IPS-NIHi7 (cell line): ENCODE results near the gene SLC44A1.

Experiments
- DNase-seq: peaks from one replicate; pipeline ENCODE4 v3.0.0; 2012; ENCODE audit warnings: mixed read lengths; ENCODE audit errors: extremely low spot score

Gene SLC44A1

GRCh38 chr9:105270711-105271110 lies 26.3 kb downstream of the SLC44A1 start:
- no peak for DNase-seq

DNA sequence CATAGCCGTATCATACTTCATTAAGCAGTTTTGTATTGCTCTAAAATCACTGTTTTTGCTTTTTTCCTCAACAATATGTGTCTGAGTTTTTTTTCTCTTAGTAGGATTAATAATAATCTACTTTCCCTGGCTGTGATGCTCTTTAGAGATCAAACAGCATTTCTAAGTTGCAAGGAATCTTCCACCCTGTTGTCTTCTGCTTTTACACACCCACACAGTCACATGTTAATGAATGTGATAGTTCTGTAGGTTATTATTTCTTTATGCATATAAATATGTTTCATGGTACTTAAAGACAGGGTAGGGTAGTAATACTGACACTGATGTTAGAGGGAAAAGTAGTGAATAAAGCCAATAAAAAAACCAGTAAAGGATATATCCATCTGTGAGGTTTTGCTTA lies 29.3 kb downstream of the SLC44A1 start:
- DNase-seq: no peak

DNA sequence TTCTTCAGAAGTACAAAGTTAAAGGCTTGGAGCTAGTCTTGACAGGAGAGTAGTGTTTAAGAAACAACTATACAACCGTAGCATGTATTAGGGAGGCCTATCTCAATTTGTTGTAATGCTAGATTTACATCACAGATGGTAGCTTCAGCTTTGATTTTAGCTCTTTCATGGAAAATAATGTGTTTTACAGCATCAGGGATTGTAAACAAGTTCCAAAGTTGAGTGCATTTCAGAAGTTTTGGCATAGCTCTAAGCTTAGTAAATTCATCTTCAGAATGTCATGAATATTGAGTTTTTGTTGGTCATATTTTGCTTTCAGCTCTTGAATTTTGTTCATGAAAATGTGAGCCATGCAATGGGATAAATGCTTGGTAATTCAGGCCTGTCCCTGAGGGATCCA lies 30.7 kb downstream of the SLC44A1 start:
- DNase-seq: no peak

DNA sequence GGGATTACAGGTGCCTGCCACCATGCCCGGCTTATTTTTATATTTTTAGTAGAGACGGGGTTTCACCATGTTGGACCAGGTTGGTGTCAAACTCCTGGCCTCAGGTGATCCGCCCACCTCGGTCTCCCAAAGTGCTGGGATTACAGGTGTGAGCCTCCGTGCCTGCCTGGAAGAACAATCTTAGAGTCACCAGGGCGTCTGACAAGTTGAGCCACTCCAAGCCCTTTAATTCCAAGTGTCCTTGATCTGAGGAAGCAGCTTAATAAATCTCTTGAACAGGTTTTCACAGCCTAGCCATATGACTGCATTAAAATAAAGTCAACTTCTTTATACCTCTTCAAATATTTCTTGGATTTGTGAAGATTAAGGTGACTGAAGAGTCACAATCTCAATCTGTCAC lies 31.5 kb downstream of the SLC44A1 start:
- no peak for DNase-seq

GRCh38 chr9:105278751-105279150 lies 34.3 kb downstream of the SLC44A1 start:
- DNase-seq: no peak

- no peak for DNase-seq
Measured at GRCh38 chr9:105280691-105281090, 36.2 kb downstream of the SLC44A1 start.

DNA sequence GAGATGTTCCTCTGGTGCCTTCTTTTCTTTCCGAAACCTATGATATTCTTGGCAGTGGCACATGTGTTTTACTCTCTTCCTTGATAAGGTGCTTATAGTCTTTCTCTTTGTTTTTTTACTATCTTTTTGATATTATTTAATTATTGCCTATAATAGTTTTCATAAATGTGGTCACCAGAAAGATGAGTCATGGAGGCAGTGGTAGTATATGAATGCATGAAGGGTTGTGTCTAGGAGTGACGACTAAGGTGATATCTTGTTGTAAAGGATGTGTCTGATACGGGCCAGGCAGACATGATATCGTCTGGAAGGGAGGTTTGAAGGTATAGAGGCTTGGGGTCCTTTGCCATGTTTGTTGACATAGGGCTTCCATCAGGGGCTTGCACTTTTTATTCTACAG lies 36.8 kb downstream of the SLC44A1 start:
- no peak for DNase-seq

DNA sequence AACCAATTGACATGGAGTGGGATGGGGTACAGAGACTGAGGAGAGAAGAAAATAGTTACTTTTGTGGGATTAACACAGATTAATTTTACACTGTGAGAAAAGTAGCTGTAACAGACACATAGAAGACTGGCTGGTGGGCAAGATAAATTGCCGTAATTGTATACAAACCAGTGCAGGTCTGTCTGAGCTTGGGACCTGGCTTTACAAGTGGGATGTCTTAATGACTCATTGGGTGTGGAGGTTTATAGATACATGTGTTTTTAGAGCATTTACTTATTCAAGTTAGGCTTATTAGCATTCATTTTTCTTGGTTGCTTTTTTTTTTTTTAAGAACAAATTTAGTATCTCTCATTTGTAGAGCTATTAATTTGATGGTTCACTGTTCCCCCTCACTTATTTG lies 37.5 kb downstream of the SLC44A1 start:
- DNase-seq: no peak

DNA sequence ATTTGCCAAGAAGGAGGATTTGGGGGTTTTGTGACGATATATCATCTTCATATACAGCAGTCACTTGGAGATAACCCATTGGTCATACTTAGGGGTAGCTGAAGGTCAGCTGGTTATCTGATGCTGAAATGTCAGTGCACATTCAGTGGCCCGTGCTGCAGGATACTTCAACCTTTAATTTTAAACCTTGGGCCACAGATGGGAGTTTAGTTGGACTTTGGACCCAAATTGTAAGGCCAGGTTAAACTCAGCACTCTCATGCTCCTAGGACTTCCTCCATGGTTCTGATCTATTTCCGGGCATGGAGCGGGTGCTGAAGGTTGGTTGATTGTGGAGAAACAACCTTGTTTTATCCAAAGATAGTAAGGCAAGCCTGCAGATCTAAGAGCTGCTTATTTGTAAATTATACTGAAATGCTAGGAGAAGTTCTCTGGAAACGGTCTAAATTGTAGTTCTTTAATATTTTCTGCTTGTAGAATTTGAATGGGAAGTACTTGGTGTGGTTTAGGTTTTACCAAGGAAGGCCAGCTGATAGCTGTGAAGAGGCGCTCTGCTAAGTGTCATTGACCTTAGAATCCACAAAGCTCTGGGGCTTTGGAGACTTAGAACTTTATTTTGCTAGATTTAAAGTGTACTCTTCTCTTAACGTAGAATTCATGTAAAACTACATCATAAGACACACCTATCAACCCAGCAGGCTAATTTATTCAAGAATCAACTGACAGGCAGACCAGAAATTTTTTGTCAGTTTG lies 38.6 kb downstream of the SLC44A1 start:
- no peak for DNase-seq

- no peak for DNase-seq
Measured at GRCh38 chr9:105283795-105284194, 39.3 kb downstream of the SLC44A1 start.

DNA sequence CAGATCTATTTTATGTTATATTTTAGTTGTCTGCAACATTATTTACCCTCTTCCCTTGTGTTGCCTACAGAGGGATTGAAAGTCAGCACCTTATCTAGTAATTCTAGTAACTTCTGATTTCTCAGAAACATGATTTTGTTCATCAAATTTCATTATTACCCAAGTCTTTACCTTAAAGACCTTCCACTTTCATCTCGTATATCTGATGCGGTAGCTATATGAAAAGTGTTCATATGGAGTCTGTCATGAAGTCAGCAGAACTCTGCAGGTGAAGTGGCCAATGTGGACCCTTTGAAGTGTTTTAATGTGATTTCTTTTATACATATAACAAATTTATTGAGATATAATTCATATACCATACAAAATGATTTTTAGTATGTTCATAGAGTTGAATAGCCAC lies 40.0 kb downstream of the SLC44A1 start:
- DNase-seq: no peak

DNA sequence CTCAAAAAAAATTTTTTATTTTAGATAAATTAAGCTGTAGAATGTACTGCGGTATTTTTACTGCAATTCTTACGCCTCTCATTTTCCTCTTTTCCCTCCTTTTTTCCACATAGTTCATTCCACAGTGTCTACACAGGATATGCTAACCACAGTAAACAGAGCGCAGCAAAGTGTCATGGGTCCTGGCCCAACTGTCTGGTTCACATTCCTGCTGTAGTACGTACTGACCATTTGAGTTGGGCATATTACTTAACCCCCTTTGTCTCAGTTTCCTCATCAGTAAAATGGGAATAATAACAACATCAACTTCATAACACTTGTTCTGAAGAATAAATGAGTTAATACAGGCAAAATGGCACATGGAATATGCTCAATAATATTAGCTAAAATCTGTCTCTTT lies 41.6 kb downstream of the SLC44A1 start:
- DNase-seq: no peak

- DNase-seq: no peak
Measured at GRCh38 chr9:105289305-105289704, 44.9 kb downstream of the SLC44A1 start.

DNA sequence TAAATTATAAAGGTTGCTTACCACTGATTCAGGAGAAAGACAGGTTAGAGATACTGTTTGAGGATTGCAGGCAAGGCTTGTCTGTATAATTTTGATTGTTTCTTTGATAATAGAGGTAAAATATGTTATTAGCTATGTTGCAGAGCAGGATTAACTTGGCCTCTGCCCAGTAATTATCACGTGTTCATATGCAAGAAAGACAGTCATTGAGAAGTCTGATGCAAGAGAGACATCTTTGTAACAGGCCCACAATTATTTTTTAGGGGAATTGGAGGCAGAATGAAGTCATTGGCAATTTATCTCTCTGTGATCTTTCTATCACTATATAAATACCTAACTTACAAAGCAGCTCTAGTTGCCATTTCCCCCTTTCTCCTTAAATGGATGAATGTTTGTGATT lies 46.0 kb downstream of the SLC44A1 start:
- DNase-seq: no peak

DNA sequence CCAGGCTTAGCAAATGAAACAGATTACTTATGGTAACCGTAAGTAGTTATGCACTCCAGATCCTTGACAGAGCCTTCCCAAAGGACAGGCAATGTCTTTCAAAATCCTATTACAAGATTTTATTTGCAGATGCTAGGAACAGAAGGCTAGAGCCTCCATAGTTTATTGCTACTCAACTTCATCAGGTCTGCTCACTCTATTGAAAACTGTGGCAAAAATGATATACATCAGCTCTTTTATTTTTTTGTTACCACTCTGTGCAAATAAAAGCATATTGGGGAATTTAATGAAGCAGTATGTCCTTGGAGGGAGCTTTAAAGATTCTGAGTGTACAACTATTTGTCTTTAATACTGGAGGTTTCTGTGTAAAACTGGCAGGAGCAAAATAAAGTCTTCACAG lies 46.5 kb downstream of the SLC44A1 start:
- DNase-seq: no peak

DNA sequence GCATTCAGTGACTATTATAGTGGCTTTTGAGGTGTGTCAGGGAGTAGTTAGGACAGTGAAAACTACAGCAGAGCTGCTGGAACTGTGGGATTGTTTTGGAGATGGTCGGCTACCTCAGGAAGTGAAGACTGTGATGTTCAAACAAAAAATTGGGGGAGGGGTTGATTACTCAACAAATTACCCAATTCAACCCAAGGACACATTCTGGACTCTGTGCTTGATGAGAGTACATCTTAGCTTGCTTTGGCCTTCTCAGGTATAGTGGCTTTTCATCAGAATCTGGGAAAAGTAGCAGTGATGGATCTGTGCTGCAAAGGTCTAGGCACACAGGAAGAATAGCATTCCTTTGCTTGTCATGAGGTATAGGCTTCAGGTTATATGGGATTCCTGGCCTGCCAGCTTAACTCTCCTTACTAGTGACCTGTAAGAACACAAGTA lies 47.0 kb downstream of the SLC44A1 start:
- no peak for DNase-seq

GRCh38 chr9:105291938-105292337 lies 47.5 kb downstream of the SLC44A1 start:
- DNase-seq: no peak

DNA sequence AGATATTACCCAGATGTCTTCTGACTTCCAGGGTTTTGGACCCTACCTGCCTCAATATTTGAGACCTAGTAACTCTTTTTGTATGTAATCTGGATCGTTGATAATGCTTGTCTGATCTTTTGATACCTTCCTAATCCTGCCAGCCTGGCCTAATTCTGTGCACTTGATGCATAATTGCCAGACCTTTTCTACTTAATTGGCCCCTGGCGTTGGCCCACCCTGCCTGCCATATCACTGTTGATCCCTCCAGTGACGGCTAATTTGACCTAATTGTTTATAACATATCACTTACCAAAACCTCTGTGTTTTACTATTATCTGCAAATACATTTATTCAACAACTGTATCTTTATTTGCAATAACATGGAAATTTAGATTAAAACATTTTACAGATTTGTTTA lies 49.0 kb downstream of the SLC44A1 start:
- DNase-seq: no peak

GRCh38 chr9:105295201-105295550 lies 50.7 kb downstream of the SLC44A1 start:
- DNase-seq: no peak

DNA sequence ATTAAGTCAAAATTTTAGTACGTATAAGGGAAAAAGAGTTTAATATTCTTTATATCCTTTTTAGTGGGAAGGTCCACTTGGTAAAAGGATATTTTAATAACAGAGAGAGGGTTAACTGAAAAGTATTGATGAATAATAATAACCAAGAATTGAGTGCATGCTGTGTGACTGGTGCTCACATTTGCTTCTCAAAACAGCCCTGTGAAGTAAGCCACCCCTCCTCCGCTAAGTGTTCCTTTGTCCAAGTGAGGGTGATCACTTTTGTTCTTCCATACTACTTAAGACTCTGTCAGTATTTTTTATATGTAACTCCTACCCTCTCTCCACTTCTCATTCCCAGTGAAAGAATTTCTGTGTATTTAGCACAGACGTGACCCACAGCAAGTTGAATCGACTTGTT lies 51.5 kb downstream of the SLC44A1 start:
- no peak for DNase-seq

DNA sequence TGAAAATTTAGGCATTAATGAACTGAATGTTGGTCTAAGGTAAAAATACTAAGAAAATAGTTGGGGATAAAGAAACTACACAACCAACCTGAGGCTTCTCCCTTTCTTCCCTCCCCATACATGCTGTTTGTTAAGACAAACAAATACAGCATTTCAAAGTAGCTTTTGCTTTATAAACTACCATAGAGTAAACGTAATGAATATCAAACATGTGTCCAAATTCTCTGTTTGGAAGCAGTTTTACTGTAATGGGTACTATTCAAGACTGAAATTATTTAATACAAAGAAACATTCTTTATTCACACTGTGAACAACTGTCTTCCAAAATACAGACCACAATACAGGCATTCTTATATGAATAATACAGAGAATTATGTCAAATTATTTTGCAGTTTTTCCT lies 52.0 kb downstream of the SLC44A1 start:
- DNase-seq: no peak

DNA sequence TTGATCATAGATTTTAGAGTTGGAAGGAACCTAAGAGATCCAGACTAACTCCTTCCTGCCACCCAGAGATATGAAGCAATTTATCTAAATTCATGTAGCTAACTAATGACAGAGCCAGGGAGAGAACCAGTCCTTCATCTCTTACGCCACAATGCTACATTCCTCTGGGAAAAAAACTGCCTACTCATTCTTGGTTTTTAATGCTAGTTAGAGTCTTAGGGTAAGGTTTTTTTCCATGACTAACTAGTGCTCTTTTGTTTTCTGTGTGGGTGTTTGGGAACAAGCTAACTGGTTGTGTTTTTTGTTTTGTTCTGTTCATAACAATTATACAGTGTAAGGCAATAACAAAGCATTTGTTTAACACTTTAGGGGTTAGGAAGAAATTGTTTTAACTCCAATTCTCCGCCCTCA lies 52.4 kb downstream of the SLC44A1 start:
- DNase-seq: peak; percentile 28

GRCh38 chr9:105297442-105298075 lies 53.1 kb downstream of the SLC44A1 start:
- peak; percentile 26 for DNase-seq
